CD4-positive, alpha-beta T cell (primary cell): ENCODE results near the gene INPP5A. TPM values are rescaled to one million over a fixed set of nuclear protein-coding genes. Genes with fewer than 3 reads are reported as not detected.
"Not testable (repeated sequence)": the region's sequence is repeated elsewhere in the genome, so short reads cannot be mapped to it uniquely, and the experiment has no call there.

Experiments used
- ATAC-seq: fragments of 200-7000 bp; cut with Tn5 transposase; one replicate; pipeline ENCODE4 v1.10.0; 2022; ENCODE audit warnings: mild to moderate bottlenecking; ENCODE audit not compliant: poor library complexity
- CTCF ChIA-PET: fragments of 350-600 bp; sonication (Branson Sonifier 250); formaldehyde crosslinking; loops from one replicate; lab custom pipeline; 2021; ENCODE audit warnings: antibody characterized with exemption, inconsistent platforms; lab: Charles Lee
- POLR2A ChIA-PET: fragments of 350-600 bp; sonication (Branson Sonifier 250); formaldehyde crosslinking; loops from one replicate; lab custom pipeline; 2021; ENCODE audit warnings: antibody characterized with exemption, inconsistent platforms; lab: Charles Lee
- DNase-seq, 14 experiments: peaks; one replicate each; pipeline ENCODE4 v3.0.0-alpha.2; 2013 to 2020; ENCODE audit warnings: mixed read lengths in 2 of 14
- H3K27ac ChIP-seq, 2 donors: one replicate each; pipeline versions ENCODE4 v1.5.1 to v1.7.0; 2013; ENCODE audit warnings: low read length in 2 of 2, low read depth in 1 of 2, mild to moderate bottlenecking in 1 of 2
- H3K27me3 ChIP-seq, 2 experiments: 1 replicate in 1 of 2; 2 replicates in 1 of 2; pipeline versions ENCODE4 v1.6.1 to v1.7.0; 2013; ENCODE audit warnings: low read length in 2 of 2, control low read depth in 1 of 2, mild to moderate bottlenecking in 1 of 2, moderate library complexity in 1 of 2; ENCODE audit not compliant: insufficient read depth in 2 of 2, control insufficient read depth in 1 of 2
- H3K36me3 ChIP-seq: one replicate; pipeline ENCODE4 v1.6.1; 2013; ENCODE audit warnings: low read length, control low read depth; ENCODE audit not compliant: insufficient read depth
- H3K4me1 ChIP-seq: one replicate; pipeline ENCODE4 v1.6.1; 2013; ENCODE audit warnings: low read length, control low read depth; ENCODE audit not compliant: insufficient read depth
- H3K4me3 ChIP-seq: one replicate; pipeline ENCODE4 v1.5.1; 2013; ENCODE audit warnings: mild to moderate bottlenecking, low read length, moderate library complexity
- H3K9me3 ChIP-seq, 2 experiments: 1 replicate in 1 of 2; 2 replicates in 1 of 2; pipeline versions ENCODE4 v1.6.1 to v1.7.0; 2013; ENCODE audit warnings: low read length in 2 of 2, mild to moderate bottlenecking in 2 of 2, control low read depth in 1 of 2, moderate library complexity in 1 of 2; ENCODE audit not compliant: control insufficient read depth in 1 of 2, insufficient read depth in 1 of 2
- H3K27ac Mint-ChIP-seq: one replicate; pipeline ENCODE4 v1.8.0; 2020; ENCODE audit warnings: mixed read lengths
- H3K27me3 Mint-ChIP-seq: one replicate; pipeline ENCODE4 v1.8.0; 2021; ENCODE audit warnings: mixed read lengths
- H3K36me3 Mint-ChIP-seq: one replicate; pipeline ENCODE4 v1.8.0; 2021; ENCODE audit warnings: low read depth, mixed read lengths
- H3K4me1 Mint-ChIP-seq: one replicate; pipeline ENCODE4 v1.8.0; 2021; ENCODE audit warnings: low read depth, mixed read lengths
- H3K4me3 Mint-ChIP-seq: one replicate; pipeline ENCODE4 v1.8.0; 2020; ENCODE audit warnings: mild to moderate bottlenecking, mixed read lengths
- H3K9me3 Mint-ChIP-seq: one replicate; pipeline ENCODE4 v1.8.0; 2020; ENCODE audit warnings: mixed read lengths
- CTCF ChIP-seq: fragments of 200-600 bp; IDR thresholded peaks from one replicate; pipeline ENCODE4 v1.8.0; 2022; ENCODE audit warnings: antibody characterized with exemption, mild to moderate bottlenecking
- intact Hi-C, 2 experiments: fragments of 100-400 bp; cut with DNase I in 1 of 2; cut with micrococcal nuclease in 1 of 2; formaldehyde crosslinking; loops; one replicate each; pipeline versions ENCODE4 v1.15.1 to v1.9.0; 2023 to 2025; cut with DNase I, micrococcal nuclease
- total RNA-seq, 174 experiments: library from RNA in 2 of 174; stranded (reverse) in 2 of 174; gene quantifications; one replicate each; pipeline ENCODE4 v1.2.3 and lab custom pipeline; 2021 to 2026

The INPP5A gene
- total RNA-seq, 2 experiments from 2014 or later = 22.0 to 24.8 TPM

GRCh38 chr10:132817701-132818211 lies 280.2 kb downstream of the INPP5A start:
- ATAC-seq (no peak), DNase-seq (no peak)
- no peaks in the 10 kb centered on the region for H3K4me1 Mint-ChIP-seq
- H3K36me3 ChIP-seq = no peaks in the 10 kb centered on the region
- POLR2A ChIA-PET = no interaction called here
- intact Hi-C loops = no loop called here
- peaks cover 8 to 11% of the 10 kb centered on the region in 2 experiments for H3K27me3 ChIP-seq
- no peaks in the 10 kb centered on the region for H3K4me1 ChIP-seq
- CTCF ChIA-PET = no interaction called here
- peaks cover 31% of the 10 kb centered on the region for H3K27me3 Mint-ChIP-seq
- no peak overlapping the region for H3K4me3 Mint-ChIP-seq
- no peaks in the 10 kb centered on the region for H3K36me3 Mint-ChIP-seq
- H3K27ac ChIP-seq = no peak overlapping the region
- H3K9me3 Mint-ChIP-seq = no peaks in the 10 kb centered on the region
- H3K9me3 ChIP-seq = no peaks in the 10 kb centered on the region
- TF ChIP-seq CTCF = no peak
- no peak overlapping the region for H3K27ac Mint-ChIP-seq
- H3K4me3 ChIP-seq = no peak overlapping the region

- Mint-ChIP-seq H3K27me3 (peaks cover 31% of the 10 kb centered on the region), H3K4me3 (no peak overlapping the region), H3K9me3 (no peaks in the 10 kb centered on the region), H3K4me1 (no peaks in the 10 kb centered on the region), H3K36me3 (no peaks in the 10 kb centered on the region), H3K27ac (no peak overlapping the region)
- ChIA-PET POLR2A (no interaction called here), CTCF (no interaction called here)
- Histone ChIP-seq H3K27ac (no peak overlapping the region), H3K27me3 (peaks cover 8 to 11% of the 10 kb centered on the region in 2 experiments), H3K4me3 (no peak overlapping the region), H3K9me3 (no peaks in the 10 kb centered on the region), H3K4me1 (no peaks in the 10 kb centered on the region), H3K36me3 (no peaks in the 10 kb centered on the region)
- no peak for ATAC-seq
- no peak for DNase-seq
- no peak for TF ChIP-seq CTCF
- intact Hi-C loops = no loop called here
These were observed 282.5 kb downstream of the INPP5A start for GRCh38 chr10:132820056-132820455.

- H3K4me3 Mint-ChIP-seq, H3K36me3 Mint-ChIP-seq, CTCF ChIA-PET, H3K4me1 Mint-ChIP-seq, H3K27ac Mint-ChIP-seq, H3K36me3 ChIP-seq, H3K4me3 ChIP-seq, H3K27me3 Mint-ChIP-seq, H3K9me3 Mint-ChIP-seq, H3K4me1 ChIP-seq, H3K27ac ChIP-seq, ATAC-seq, POLR2A ChIA-PET, intact Hi-C loops, H3K27me3 ChIP-seq: not testable (repeated sequence)
- DNase-seq = peak in 1 of 14 experiments; percentile 15
- peaks cover 0 to 19% of the 10 kb centered on the region in 2 experiments for H3K9me3 ChIP-seq
These were observed 288.4 kb downstream of the INPP5A start for GRCh38 chr10:132825783-132826523.
